Esophagus muscularis mucosa (tissue), 3 donors: ENCODE data around the gene P2RX4.

ENCODE experiments used
- CTCF ChIP-seq, 3 experiments: fragments of 200-600 bp in 2 of 3; fragments of 450-650 bp in 1 of 3; sonication (generic) in 2 of 3; IDR thresholded peaks; one replicate each; pipeline ENCODE4 v1.5.1; 2017 to 2019; ENCODE audit warnings: antibody characterized with exemption in 3 of 3, mild to moderate bottlenecking in 2 of 3, moderate library complexity in 1 of 3
- POLR2A ChIP-seq: fragments of 450-650 bp; IDR thresholded peaks from one replicate; pipeline ENCODE4 v1.6.1; 2017; ENCODE audit warnings: antibody characterized with exemption, moderate library complexity, mild to moderate bottlenecking, low read depth
- POLR2AphosphoS5 ChIP-seq, 2 donors: sonication (generic); formaldehyde crosslinking; IDR thresholded peaks; one replicate each; pipeline ENCODE4 v1.6.1; 2017; ENCODE audit warnings: antibody characterized with exemption in 2 of 2

- TF ChIP-seq CTCF (IDR thresholded peaks at IDR 0.05): no peak
- no peak for TF ChIP-seq POLR2A
- no peak for TF ChIP-seq POLR2AphosphoS5 (IDR thresholded peaks at IDR 0.05)
These were observed 22.2 kb downstream of the P2RX4 start for GRCh38 chr12:121232163-121232562.
